ENCODE measurements around the gene STK31. TPM values are rescaled to one million over a fixed set of nuclear protein-coding genes. Genes with fewer than 3 reads are reported as not detected.
"Not testable (repeated sequence)": the region's sequence is repeated elsewhere in the genome, so short reads cannot be mapped to it uniquely, and the experiment has no call there.

The STK31 gene
- polyA plus RNA-seq, 1 donor (not counting 4 experiments of a cell fraction or from before 2014, with no cell fraction given) = 0.01 TPM

DNA sequence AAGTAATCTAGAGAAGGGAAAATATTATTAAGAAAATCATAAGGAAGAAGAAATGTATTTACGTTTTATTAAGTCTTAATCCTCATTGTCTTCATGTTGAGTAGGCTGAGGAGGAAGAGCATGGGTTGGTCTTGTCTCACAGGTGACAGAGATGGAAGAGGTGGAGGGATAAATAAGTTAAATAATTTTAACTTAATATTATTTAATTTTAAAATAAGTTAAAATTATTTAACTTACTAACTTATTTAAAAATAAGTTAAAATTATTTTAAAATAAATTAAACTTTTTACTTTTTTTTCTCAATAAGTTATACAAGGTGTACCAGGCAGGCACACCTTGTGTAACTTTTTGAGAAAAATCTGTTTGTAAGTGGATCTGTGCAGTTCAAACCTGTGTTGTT lies 36.6 kb downstream of the STK31 start:
- Histone ChIP-seq H3K4me2 (ENCODE audit: control insufficient read depth, extremely low read depth, insufficient read depth, low read depth, low read length) (no peak overlapping the region), H4K20me1 (ENCODE audit: control insufficient read depth, extremely low read depth, insufficient read depth, low read length) (no peaks in the 10 kb centered on the region), H3K27ac (ENCODE audit: control insufficient read depth, insufficient read depth, low read length) (no peak overlapping the region), H3K9ac (ENCODE audit: control insufficient read depth, extremely low read depth, insufficient read depth, low read length) (no peak overlapping the region), H3K36me3 (ENCODE audit: control insufficient read depth in 2 of 2, extremely low read depth in 1 of 2, insufficient read depth in 2 of 2, low read length in 2 of 2) (no peaks in the 10 kb centered on the region), H2AFZ (ENCODE audit: control insufficient read depth, low read length) (no peak overlapping the region), H3K4me1 (ENCODE audit: control insufficient read depth, extremely low read depth, insufficient read depth, low read length) (no peaks in the 10 kb centered on the region), H3K9me1 (ENCODE audit: control insufficient read depth, extremely low read depth, insufficient read depth, low read length) (no peaks in the 10 kb centered on the region), H3K9me3 (ENCODE audit: control insufficient read depth, low read depth, low read length) (no peaks in the 10 kb centered on the region), H3K27me3 (ENCODE audit: control insufficient read depth, extremely low read depth, insufficient read depth, low read length) (no peaks in the 10 kb centered on the region), H3K4me3 (ENCODE audit: control insufficient read depth in 2 of 3, extremely low read depth in 1 of 3, insufficient read depth in 2 of 3, low read depth in 1 of 3, low read length in 3 of 3) (no peak overlapping the region), H3K79me2 (ENCODE audit: control insufficient read depth, insufficient read depth, low read length) (no peaks in the 10 kb centered on the region)
- DNase-seq (ENCODE audit: low read depth, low spot score) (no peak), FAIRE-seq (no peak)
- no peak for TF ChIP-seq EZH2 (IDR thresholded peaks at IDR 0.05; ENCODE audit: low read length)
- TF ChIP-seq, protein P1, sequence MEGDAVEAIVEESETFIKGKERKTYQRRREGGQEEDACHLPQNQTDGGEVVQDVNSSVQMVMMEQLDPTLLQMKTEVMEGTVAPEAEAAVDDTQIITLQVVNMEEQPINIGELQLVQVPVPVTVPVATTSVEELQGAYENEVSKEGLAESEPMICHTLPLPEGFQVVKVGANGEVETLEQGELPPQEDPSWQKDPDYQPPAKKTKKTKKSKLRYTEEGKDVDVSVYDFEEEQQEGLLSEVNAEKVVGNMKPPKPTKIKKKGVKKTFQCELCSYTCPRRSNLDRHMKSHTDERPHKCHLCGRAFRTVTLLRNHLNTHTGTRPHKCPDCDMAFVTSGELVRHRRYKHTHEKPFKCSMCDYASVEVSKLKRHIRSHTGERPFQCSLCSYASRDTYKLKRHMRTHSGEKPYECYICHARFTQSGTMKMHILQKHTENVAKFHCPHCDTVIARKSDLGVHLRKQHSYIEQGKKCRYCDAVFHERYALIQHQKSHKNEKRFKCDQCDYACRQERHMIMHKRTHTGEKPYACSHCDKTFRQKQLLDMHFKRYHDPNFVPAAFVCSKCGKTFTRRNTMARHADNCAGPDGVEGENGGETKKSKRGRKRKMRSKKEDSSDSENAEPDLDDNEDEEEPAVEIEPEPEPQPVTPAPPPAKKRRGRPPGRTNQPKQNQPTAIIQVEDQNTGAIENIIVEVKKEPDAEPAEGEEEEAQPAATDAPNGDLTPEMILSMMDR (optimal IDR thresholded peaks at IDR 0.05 in 1 of 3, IDR thresholded peaks at IDR 0.05 in 1 of 3, conservative IDR thresholded peaks at IDR 0.05 in 1 of 3; ENCODE audit: extremely low read depth in 1 of 3, insufficient read depth in 2 of 3, low read length in 3 of 3) = no peak
- dilution Hi-C loops (cut with MboI; ENCODE audit: extremely low pct_ligation_motif_present, low sequenced_read_pairs) = no loop called here

DNA sequence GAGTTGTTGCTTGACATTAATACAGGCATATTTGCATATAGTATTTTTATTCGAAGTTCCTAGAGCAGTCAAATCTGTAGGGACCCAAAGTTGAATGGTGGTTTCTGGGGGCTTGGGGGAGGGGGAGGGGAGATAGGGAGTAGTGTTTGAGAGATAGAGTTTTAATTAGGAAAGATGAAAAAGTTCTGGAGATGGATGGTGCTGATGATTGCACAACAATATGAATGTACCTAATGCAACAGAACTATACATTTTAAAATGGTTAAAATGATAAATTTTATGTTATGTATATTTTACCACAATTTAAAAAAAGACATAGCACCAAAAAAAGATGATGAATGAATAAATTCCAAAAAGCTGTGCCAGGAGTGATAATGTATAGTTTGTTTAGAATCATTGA lies 41.8 kb downstream of the STK31 start:
- H2AFZ ChIP-seq (ENCODE audit: control insufficient read depth, low read length) = no peak overlapping the region
- H3K27me3 ChIP-seq (ENCODE audit: control insufficient read depth, extremely low read depth, insufficient read depth, low read length) = no peaks in the 10 kb centered on the region
- DNase-seq (ENCODE audit: low read depth, low spot score) (no peak), FAIRE-seq (no peak)
- no peak overlapping the region for H3K4me3 ChIP-seq (ENCODE audit: control insufficient read depth in 2 of 3, extremely low read depth in 1 of 3, insufficient read depth in 2 of 3, low read depth in 1 of 3, low read length in 3 of 3)
- H3K36me3 ChIP-seq (ENCODE audit: control insufficient read depth in 2 of 2, extremely low read depth in 1 of 2, insufficient read depth in 2 of 2, low read length in 2 of 2) = no peaks in the 10 kb centered on the region
- H3K4me1 ChIP-seq (ENCODE audit: control insufficient read depth, extremely low read depth, insufficient read depth, low read length) = no peaks in the 10 kb centered on the region
- no peaks in the 10 kb centered on the region for H3K79me2 ChIP-seq (ENCODE audit: control insufficient read depth, insufficient read depth, low read length)
- H3K27ac ChIP-seq (ENCODE audit: control insufficient read depth, insufficient read depth, low read length) = no peak overlapping the region
- H3K9me3 ChIP-seq (ENCODE audit: control insufficient read depth, low read depth, low read length) = no peaks in the 10 kb centered on the region
- no peaks in the 10 kb centered on the region for H3K9me1 ChIP-seq (ENCODE audit: control insufficient read depth, extremely low read depth, insufficient read depth, low read length)
- TF ChIP-seq EZH2 (IDR thresholded peaks at IDR 0.05; ENCODE audit: low read length) = no peak
- TF ChIP-seq, protein P1 (optimal IDR thresholded peaks at IDR 0.05 in 1 of 3, IDR thresholded peaks at IDR 0.05 in 1 of 3, conservative IDR thresholded peaks at IDR 0.05 in 1 of 3; ENCODE audit: extremely low read depth in 1 of 3, insufficient read depth in 2 of 3, low read length in 3 of 3) = no peak
- no peak overlapping the region for H3K9ac ChIP-seq (ENCODE audit: control insufficient read depth, extremely low read depth, insufficient read depth, low read length)
- no peaks in the 10 kb centered on the region for H4K20me1 ChIP-seq (ENCODE audit: control insufficient read depth, extremely low read depth, insufficient read depth, low read length)
- dilution Hi-C loops (cut with MboI; ENCODE audit: extremely low pct_ligation_motif_present, low sequenced_read_pairs) = no loop called here
- H3K4me2 ChIP-seq (ENCODE audit: control insufficient read depth, extremely low read depth, insufficient read depth, low read depth, low read length) = no peak overlapping the region

DNA sequence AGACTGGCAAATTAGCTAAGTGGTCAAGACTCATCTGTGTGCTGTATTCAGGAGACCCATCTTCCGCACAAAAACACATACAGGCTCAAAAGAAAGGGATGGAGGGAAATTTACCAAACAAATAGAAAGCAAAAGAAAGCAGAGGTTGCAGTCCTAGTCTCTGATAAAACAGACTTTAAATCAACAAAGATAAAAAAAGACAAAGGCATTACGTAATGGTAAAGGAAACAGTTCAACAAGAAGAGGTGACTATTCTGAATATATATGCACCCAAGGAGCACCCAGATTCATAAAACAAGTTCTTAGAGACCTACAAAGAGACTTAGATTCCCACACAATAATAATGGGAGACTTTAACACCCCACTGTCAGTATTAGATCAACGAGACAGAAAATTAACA lies 48.8 kb downstream of the STK31 start:
- H3K4me2 ChIP-seq (ENCODE audit: control insufficient read depth, extremely low read depth, insufficient read depth, low read depth, low read length); H4K20me1 ChIP-seq (ENCODE audit: control insufficient read depth, extremely low read depth, insufficient read depth, low read length); H3K4me3 ChIP-seq (ENCODE audit: control insufficient read depth in 2 of 3, extremely low read depth in 1 of 3, insufficient read depth in 2 of 3, low read depth in 1 of 3, low read length in 3 of 3); H3K9ac ChIP-seq (ENCODE audit: control insufficient read depth, extremely low read depth, insufficient read depth, low read length); DNase-seq (ENCODE audit: low read depth, low spot score); H3K79me2 ChIP-seq (ENCODE audit: control insufficient read depth, insufficient read depth, low read length); FAIRE-seq; H3K27ac ChIP-seq (ENCODE audit: control insufficient read depth, insufficient read depth, low read length); H3K9me3 ChIP-seq (ENCODE audit: control insufficient read depth, low read depth, low read length); H3K27me3 ChIP-seq (ENCODE audit: control insufficient read depth, extremely low read depth, insufficient read depth, low read length); H3K36me3 ChIP-seq (ENCODE audit: control insufficient read depth in 2 of 2, extremely low read depth in 1 of 2, insufficient read depth in 2 of 2, low read length in 2 of 2); H2AFZ ChIP-seq (ENCODE audit: control insufficient read depth, low read length); dilution Hi-C loops (cut with MboI; ENCODE audit: extremely low pct_ligation_motif_present, low sequenced_read_pairs); H3K9me1 ChIP-seq (ENCODE audit: control insufficient read depth, extremely low read depth, insufficient read depth, low read length): not testable (repeated sequence)
- H3K4me1 ChIP-seq (ENCODE audit: control insufficient read depth, extremely low read depth, insufficient read depth, low read length) = peaks cover 15% of the 10 kb centered on the region
